ENCODE measurements around the gene CSAD. TPM values are rescaled to one million over a fixed set of nuclear protein-coding genes. Genes with fewer than 3 reads are reported as not detected.
"Not testable (repeated sequence)": the region's sequence is repeated elsewhere in the genome, so short reads cannot be mapped to it uniquely, and the experiment has no call there.

CSAD gene
- total and polyA plus RNA-seq, 3 donors from 2014 or later = 34.9 to 93.7 (median 73.9) TPM

- TF ChIP-seq POLR2A (IDR thresholded peaks at IDR 0.05) (no peak), CTCF (IDR thresholded peaks at IDR 0.05) (no peak)
- intact Hi-C loops (cut with DNase I; ENCODE audit: low total_unique reads) = no loop called here
- H3K27me3 ChIP-seq = no peaks in the 10 kb centered on the region
- H3K4me3 ChIP-seq = no peak within 1 kb of the TSS
- no peak within 1 kb of the TSS for H3K27ac ChIP-seq
- peaks cover 4% of the 10 kb centered on the region for H3K4me1 ChIP-seq
- 73 to 75% methylated on average over 5 of the region's 5 CpGs for WGBS, 2 donors
- H3K9me3 ChIP-seq = no peaks in the 10 kb centered on the region
- no peak for DNase-seq
- no peaks in the 10 kb centered on the region for H3K36me3 ChIP-seq (ENCODE audit: low read depth, missing control alignments)
Observed at GRCh38 chr12:53207042-53207441, 26.3 kb upstream of the CSAD start, which contains the start of gene ITGB7. Gene ITGB7, minus strand, starts transcription at chr12:53207251. Its CDS starts 6,808 bp downstream, at chr12:53200443.

GRCh38 chr12:53205747-53206419, 25.2 kb upstream of the CSAD start:
- no peak for DNase-seq
- Histone ChIP-seq H3K9me3 (no peaks in the 10 kb centered on the region), H3K27ac (no peak overlapping the region), H3K27me3 (no peaks in the 10 kb centered on the region), H3K4me1 (peaks cover 4% of the 10 kb centered on the region), H3K36me3 (ENCODE audit: low read depth, missing control alignments) (no peaks in the 10 kb centered on the region), H3K4me3 (no peak overlapping the region)
- intact Hi-C loops (cut with DNase I; ENCODE audit: low total_unique reads) = no loop called here
- 78 to 82% methylated on average over 4 to 7 of the region's 7 CpGs for WGBS, 2 donors
- no peak for TF ChIP-seq POLR2A (IDR thresholded peaks at IDR 0.05)
- no peak for TF ChIP-seq CTCF (IDR thresholded peaks at IDR 0.05)

- Histone ChIP-seq H3K4me3 (no peak overlapping the region), H3K27me3 (no peaks in the 10 kb centered on the region), H3K36me3 (ENCODE audit: low read depth, missing control alignments) (no peaks in the 10 kb centered on the region), H3K9me3 (no peaks in the 10 kb centered on the region), H3K4me1 (peaks cover 4% of the 10 kb centered on the region), H3K27ac (no peak overlapping the region)
- no peak for TF ChIP-seq CTCF (IDR thresholded peaks at IDR 0.05)
- TF ChIP-seq POLR2A (IDR thresholded peaks at IDR 0.05) = no peak
- intact Hi-C loops (cut with DNase I; ENCODE audit: low total_unique reads) = no loop called here
- DNase-seq = no peak
- 94 to 97% methylated on average over 1 of the region's 1 CpG for WGBS, 2 donors
Observed at GRCh38 chr12:53204351-53204750, 23.6 kb upstream of the CSAD start.

- H3K27me3 ChIP-seq; H3K36me3 ChIP-seq (ENCODE audit: low read depth, missing control alignments); H3K27ac ChIP-seq; intact Hi-C loops (cut with DNase I; ENCODE audit: low total_unique reads); H3K4me3 ChIP-seq; H3K4me1 ChIP-seq; DNase-seq; H3K9me3 ChIP-seq: not testable (repeated sequence)
- WGBS, 2 donors = 90 to 93% methylated on average over 7 of the region's 7 CpGs
Observed at GRCh38 chr12:53202316-53202715, 21.6 kb upstream of the CSAD start.

GRCh38 chr12:53201639-53202038, 20.9 kb upstream of the CSAD start:
- H3K36me3 ChIP-seq (ENCODE audit: low read depth, missing control alignments) = no peaks in the 10 kb centered on the region
- no peak for DNase-seq
- WGBS, 2 donors = 94% methylated on average over 4 of the region's 4 CpGs
- intact Hi-C loops (cut with DNase I; ENCODE audit: low total_unique reads) = no loop called here
- H3K27me3 ChIP-seq = no peaks in the 10 kb centered on the region
- no peak overlapping the region for H3K4me3 ChIP-seq
- TF ChIP-seq CTCF (IDR thresholded peaks at IDR 0.05) (no peak), POLR2A (IDR thresholded peaks at IDR 0.05) (no peak)
- H3K4me1 ChIP-seq = peaks cover 10% of the 10 kb centered on the region
- H3K27ac ChIP-seq = no peak overlapping the region
- H3K9me3 ChIP-seq = no peaks in the 10 kb centered on the region

All from testis (tissue), 3 donors.